Caco-2 (cell line): ENCODE results near the gene KCNT2. TPM values are rescaled to one million over a fixed set of nuclear protein-coding genes. Genes with fewer than 3 reads are reported as not detected.

Source experiments
- BruUV-seq: library from RNA; stranded (reverse); fragments of 400-500 nt; replicated peaks from 2 replicates; lab custom pipeline; 2021; lab: Mats Ljungman, UMichigan
- CTCF ChIA-PET: fragments of 300-600 bp; sonication (Branson Sonifier 250); formaldehyde crosslinking; loops from one replicate; lab custom pipeline; 2022; ENCODE audit warnings: antibody characterized with exemption; lab: Charles Lee
- POLR2A ChIA-PET: fragments of 300-600 bp; sonication (Branson Sonifier 250); formaldehyde crosslinking; loops from one replicate; lab custom pipeline; 2022; ENCODE audit warnings: antibody characterized with exemption; lab: Charles Lee
- DNase-seq, 2 experiments: peaks; one replicate each; pipeline versions ENCODE4 v3.0.0 to v3.0.0-alpha.2; 2020 to 2022
- H3K27me3 ChIP-seq: replicated peaks from 2 replicates; pipeline ENCODE4 v1.6.0; 2011; ENCODE audit warnings: low read length; ENCODE audit not compliant: control insufficient read depth, insufficient read depth
- H3K36me3 ChIP-seq: 2 replicates; pipeline ENCODE4 v1.5.1; 2011; ENCODE audit warnings: low read length; ENCODE audit not compliant: control insufficient read depth, insufficient read depth
- H3K4me1 ChIP-seq: fragments of 250-450 bp; sonication (Bioruptor Pico); 2 replicates; pipeline ENCODE4 v1.5.1; 2020; ENCODE audit warnings: mild to moderate bottlenecking
- H3K4me3 ChIP-seq: 2 replicates; pipeline ENCODE4 v1.5.1; 2011; ENCODE audit warnings: low read depth, mild to moderate bottlenecking, control low read depth, low read length
- H3K9me3 ChIP-seq: fragments of 250-450 bp; sonication (Bioruptor Pico); 2 replicates; pipeline ENCODE4 v1.5.1; 2020; ENCODE audit warnings: mild to moderate bottlenecking, moderate library complexity
- H3K27ac Mint-ChIP-seq: one replicate; pipeline ENCODE4 v1.8.0; 2022; ENCODE audit warnings: mixed read lengths; ENCODE audit not compliant: unreplicated experiment
- H3K27me3 Mint-ChIP-seq: one replicate; pipeline ENCODE4 v1.8.0; 2022; ENCODE audit warnings: mixed read lengths; ENCODE audit not compliant: insufficient read depth, unreplicated experiment
- H3K36me3 Mint-ChIP-seq: one replicate; pipeline ENCODE4 v1.8.0; 2022; ENCODE audit warnings: mild to moderate bottlenecking, mixed read lengths; ENCODE audit not compliant: insufficient read depth, unreplicated experiment
- H3K4me1 Mint-ChIP-seq: one replicate; pipeline ENCODE4 v1.8.0; 2022; ENCODE audit warnings: low read depth, mixed read lengths; ENCODE audit not compliant: unreplicated experiment
- H3K4me3 Mint-ChIP-seq: one replicate; pipeline ENCODE4 v1.8.0; 2022; ENCODE audit warnings: mild to moderate bottlenecking, moderate library complexity, mixed read lengths; ENCODE audit not compliant: unreplicated experiment
- H3K9me3 Mint-ChIP-seq: one replicate; pipeline ENCODE4 v1.8.0; 2022; ENCODE audit warnings: mixed read lengths; ENCODE audit not compliant: unreplicated experiment
- CTCF ChIP-seq, 2 experiments: fragments of 200-600 bp in 1 of 2; IDR thresholded peaks; 1 replicate in 1 of 2; 2 replicates in 1 of 2; pipeline versions ENCODE4 v1.5.1 to v1.8.0; 2011 to 2022; ENCODE audit warnings: antibody characterized with exemption in 1 of 2, control low read depth in 1 of 2, inconsistent platforms in 1 of 2, low read depth in 1 of 2, low read length in 1 of 2, mild to moderate bottlenecking in 1 of 2, moderate library complexity in 1 of 2; ENCODE audit not compliant: insufficient read depth in 1 of 2, severe bottlenecking in 1 of 2, unreplicated experiment in 1 of 2
- intact Hi-C: fragments of 100-400 bp; cut with micrococcal nuclease; formaldehyde crosslinking; loops from one replicate; pipeline ENCODE4 v1.10.0; 2022; ENCODE audit not compliant: unreplicated experiment
- total RNA-seq: library from RNA; stranded (reverse); gene quantifications from 2 replicates; pipeline ENCODE4 v1.2.3, GENCODE V29; 2022

The KCNT2 gene
- total RNA-seq, 1 experiment from 2014 or later = not detected

GRCh38 chr1:196319301-196319700 is 288.9 kb downstream of the KCNT2 start:
- Mint-ChIP-seq H3K9me3 (no peaks in the 10 kb centered on the region), H3K27me3 (no peaks in the 10 kb centered on the region), H3K4me1 (no peaks in the 10 kb centered on the region), H3K4me3 (no peak overlapping the region), H3K36me3 (no peaks in the 10 kb centered on the region), H3K27ac (no peak overlapping the region)
- ChIA-PET CTCF (no interaction called here), POLR2A (no interaction called here)
- intact Hi-C loops = no loop called here
- no peaks in the 10 kb centered on the region for H3K4me1 ChIP-seq
- H3K4me3 ChIP-seq = no peak overlapping the region
- no TSS peak for BruUV-seq
- TF ChIP-seq CTCF (IDR thresholded peaks at IDR 0.05; ENCODE audit: insufficient read depth in 1 of 2, low read depth in 1 of 2, low read length in 1 of 2, severe bottlenecking in 1 of 2, unreplicated experiment in 1 of 2) = no peak
- H3K27me3 ChIP-seq = no peaks in the 10 kb centered on the region
- H3K36me3 ChIP-seq = no peaks in the 10 kb centered on the region
- no peak for DNase-seq
- H3K9me3 ChIP-seq = no peaks in the 10 kb centered on the region

- H3K4me1 ChIP-seq = no peaks in the 10 kb centered on the region
- H3K27me3 Mint-ChIP-seq = no peaks in the 10 kb centered on the region
- peak; percentile 48 to 64 for TF ChIP-seq CTCF (IDR thresholded peaks at IDR 0.05; ENCODE audit: insufficient read depth in 1 of 2, low read depth in 1 of 2, low read length in 1 of 2, severe bottlenecking in 1 of 2, unreplicated experiment in 1 of 2)
- BruUV-seq = no TSS peak
- DNase-seq = peak; percentile 39 to 41
- ChIA-PET POLR2A (no interaction called here), CTCF (no interaction called here)
- H3K9me3 ChIP-seq = no peaks in the 10 kb centered on the region
- intact Hi-C loops = loop anchor here (1.0 kb wide), 1 partner anchor 343 kb away; no protein-coding TSS in a partner anchor
- H3K36me3 ChIP-seq = no peaks in the 10 kb centered on the region
- H3K4me3 ChIP-seq = no peak overlapping the region
- no peaks in the 10 kb centered on the region for H3K27me3 ChIP-seq
- no peaks in the 10 kb centered on the region for H3K4me1 Mint-ChIP-seq
- H3K4me3 Mint-ChIP-seq = no peak overlapping the region
- H3K27ac Mint-ChIP-seq = no peak overlapping the region
- H3K36me3 Mint-ChIP-seq = no peaks in the 10 kb centered on the region
- no peaks in the 10 kb centered on the region for H3K9me3 Mint-ChIP-seq
Observed at GRCh38 chr1:196317535-196318522, 290.4 kb downstream of the KCNT2 start.

- ChIA-PET CTCF (no interaction called here), POLR2A (no interaction called here)
- no peak overlapping the region for H3K4me3 ChIP-seq
- H3K4me3 Mint-ChIP-seq = no peak overlapping the region
- H3K27me3 Mint-ChIP-seq = peaks cover 3% of the 10 kb centered on the region
- H3K9me3 Mint-ChIP-seq = no peaks in the 10 kb centered on the region
- H3K27me3 ChIP-seq = no peaks in the 10 kb centered on the region
- no peak overlapping the region for H3K27ac Mint-ChIP-seq
- DNase-seq = no peak
- H3K9me3 ChIP-seq = no peaks in the 10 kb centered on the region
- no peaks in the 10 kb centered on the region for H3K36me3 Mint-ChIP-seq
- TF ChIP-seq CTCF (IDR thresholded peaks at IDR 0.05; ENCODE audit: insufficient read depth in 1 of 2, low read depth in 1 of 2, low read length in 1 of 2, severe bottlenecking in 1 of 2, unreplicated experiment in 1 of 2) = no peak
- BruUV-seq = no TSS peak
- no peaks in the 10 kb centered on the region for H3K4me1 Mint-ChIP-seq
- intact Hi-C loops = no loop called here
- H3K36me3 ChIP-seq = no peaks in the 10 kb centered on the region
- no peaks in the 10 kb centered on the region for H3K4me1 ChIP-seq
Observed at GRCh38 chr1:196312739-196313138, 295.5 kb downstream of the KCNT2 start.
